Measurements from ENCODE around the gene SLC35D2.
"Not testable (repeated sequence)": the region's sequence is repeated elsewhere in the genome, so short reads cannot be mapped to it uniquely, and the experiment has no call there.

SLC35D2 gene

DNA sequence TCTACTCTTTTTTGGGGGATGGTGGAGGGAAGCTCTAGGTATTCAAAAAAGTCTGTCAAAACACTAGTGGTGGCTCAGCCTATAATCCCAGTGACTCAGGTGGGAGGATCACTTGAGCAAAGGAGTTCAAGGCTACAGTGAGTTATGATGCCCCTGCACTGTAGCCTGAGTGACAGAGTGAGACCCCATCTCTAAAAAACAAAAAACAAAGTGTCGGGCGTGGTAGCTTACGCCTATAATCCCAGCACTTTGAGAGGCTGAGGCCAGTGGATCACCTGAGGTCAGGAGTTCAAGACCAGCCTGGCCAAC lies 15.8 kb upstream of the SLC35D2 start:
- no peak for DNase-seq

DNA sequence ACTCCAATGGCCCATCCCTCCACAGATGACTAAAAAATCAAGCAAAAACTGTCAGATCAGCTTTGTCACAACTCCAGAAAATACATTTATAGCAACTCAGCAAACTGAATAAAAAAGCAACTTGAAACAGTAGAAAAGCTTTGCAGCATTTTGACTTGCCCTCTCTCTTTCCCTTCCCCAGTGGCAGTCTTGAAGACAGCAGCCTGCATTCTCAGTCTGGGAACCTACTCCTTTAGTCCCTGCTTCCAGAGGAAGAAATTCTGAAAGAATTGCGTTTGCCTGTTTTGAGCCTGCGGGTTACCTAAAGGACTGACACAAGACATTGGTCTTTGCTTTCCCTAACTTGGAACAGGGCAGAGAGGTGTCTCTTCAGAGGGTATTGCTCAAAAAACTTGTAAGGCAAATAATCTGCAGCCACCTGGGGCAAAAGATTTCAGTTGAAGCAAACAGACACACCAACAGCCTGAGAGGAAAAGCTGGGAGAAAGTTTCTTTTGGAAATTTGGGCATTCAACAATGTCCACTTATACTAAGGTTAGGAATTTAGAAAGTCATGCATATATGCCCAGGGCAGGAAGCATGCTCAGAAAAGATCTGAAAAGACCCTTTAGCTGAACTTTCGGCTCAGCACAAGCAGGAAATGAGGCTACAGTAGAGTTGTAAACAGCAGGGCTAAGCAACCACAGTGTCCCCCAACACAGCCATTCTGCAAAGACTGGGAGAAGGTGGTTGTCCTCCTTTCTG lies 15.2 kb upstream of the SLC35D2 start:
- no peak for DNase-seq

DNA sequence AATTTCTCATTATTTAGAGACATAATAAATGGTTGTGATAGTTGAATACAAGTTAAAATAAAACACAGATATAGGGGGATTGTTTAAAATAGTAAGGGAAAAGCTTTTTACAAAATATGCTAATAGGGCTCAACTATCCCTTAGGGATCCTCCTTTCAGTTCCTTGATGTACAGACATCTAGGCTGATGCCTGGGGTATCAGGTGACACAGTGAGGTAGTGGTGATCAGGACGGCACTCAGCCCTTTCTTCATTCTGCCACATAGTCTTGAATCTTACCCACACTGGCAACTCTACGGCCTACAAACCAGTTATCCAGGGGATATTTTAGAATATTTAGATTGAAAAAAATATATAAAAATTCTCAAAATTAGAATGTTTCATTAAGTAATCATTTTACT lies 12.5 kb upstream of the SLC35D2 start:
- DNase-seq = no peak

DNA sequence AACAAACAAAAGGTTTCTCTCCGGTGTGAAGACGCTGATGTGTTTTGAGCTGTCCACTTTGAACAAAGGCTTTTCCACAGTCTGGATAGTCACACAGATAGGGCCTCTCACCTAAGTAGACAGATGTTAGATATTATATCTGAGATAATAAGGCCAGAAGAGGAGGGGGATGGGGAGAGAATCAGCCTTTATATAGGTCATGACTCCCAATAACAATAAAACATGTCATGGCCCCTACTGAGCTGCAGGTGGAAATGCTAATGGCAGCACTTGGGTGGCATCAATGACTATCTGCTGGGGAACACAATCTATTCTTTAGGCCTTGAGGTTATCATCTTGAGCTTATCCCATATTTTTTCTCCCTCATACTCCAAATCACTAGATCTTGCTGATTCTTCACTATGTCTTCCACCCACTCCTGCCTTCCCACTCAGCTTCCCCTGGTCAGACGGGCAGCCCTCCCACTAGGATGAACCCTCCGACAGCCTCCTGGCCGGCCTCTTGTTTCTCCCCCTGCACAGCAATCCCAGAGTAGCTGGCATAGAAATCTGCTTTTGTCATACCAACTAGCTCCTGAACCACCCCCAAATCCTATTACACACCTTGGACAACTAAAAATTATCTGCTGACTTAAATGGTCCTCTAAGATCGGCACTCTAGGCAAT lies 11.5 kb upstream of the SLC35D2 start:
- DNase-seq = no peak

DNA sequence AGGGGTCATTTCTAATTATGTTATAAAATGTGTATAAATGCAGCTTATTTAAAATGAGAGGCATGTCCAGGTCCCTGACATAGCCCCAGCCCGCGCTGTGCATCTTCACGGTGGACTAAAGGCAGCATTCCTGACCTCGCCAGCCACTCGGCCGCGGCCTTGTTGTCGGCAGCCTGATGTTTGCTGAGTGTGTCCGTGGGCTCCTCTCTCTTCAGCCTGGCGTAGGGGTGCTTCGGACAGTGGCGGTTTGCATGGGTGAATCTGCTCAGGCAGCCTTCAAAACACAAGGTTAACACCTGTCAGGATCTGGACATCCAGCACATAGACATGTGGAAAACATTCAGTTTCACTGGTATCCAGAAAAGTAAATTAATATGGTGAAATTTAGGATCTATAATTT lies 8.8 kb upstream of the SLC35D2 start:
- no peak for DNase-seq

DNA sequence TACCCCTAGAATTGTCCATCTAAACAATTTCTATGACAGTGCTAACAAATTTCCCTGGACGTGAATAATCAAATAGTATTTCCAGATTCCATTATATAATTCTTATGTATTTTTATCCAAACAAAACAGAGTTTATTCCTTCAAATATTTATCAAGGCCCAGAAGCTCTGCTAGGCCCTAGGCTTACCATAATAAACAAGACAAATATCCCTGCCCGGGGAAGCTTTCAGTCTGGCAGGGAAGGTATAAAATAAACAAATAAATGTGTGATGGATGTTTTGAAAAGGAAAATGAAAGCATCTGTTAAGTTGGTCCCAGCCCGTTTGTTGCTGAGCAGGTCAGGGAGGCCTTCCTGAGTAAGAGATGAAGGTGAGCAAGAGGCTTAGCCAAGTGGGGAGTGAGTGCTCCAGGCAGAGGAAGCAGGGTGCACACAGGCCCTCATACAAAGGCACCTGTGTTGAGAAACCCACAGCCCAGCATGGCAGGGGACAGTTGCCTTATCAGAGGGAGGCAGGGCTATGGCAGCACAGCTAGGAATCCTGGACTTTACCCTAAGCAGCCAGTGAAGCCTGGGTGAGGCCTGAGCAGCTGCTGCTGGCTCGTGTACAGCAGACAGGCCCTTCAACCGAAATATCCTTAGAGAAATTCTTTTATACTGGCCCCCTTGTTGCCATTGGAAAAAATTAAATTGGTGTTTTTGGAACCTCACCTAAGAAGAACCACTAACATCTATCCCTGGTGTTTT lies 7.7 kb upstream of the SLC35D2 start:
- no peak for DNase-seq

DNA sequence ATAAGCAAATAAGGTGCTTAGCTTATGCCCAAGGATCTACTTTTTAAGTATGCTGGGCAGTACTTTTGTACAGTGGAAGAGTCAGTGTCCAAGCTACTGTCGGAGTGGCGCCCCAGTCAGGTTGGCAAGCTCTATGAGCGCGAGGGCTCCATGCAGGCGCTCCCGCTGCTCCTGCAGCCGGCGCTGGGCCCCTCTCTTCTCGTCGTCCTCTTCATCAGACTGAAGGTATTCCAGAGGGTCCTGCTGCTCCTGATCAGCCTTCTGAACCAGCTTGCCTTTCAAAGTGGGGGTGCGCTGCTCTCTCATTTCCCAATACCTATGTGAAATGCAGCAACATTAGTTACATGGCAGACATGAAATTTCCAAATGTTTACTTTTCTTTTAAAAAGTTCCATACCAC lies 4.6 kb upstream of the SLC35D2 start:
- no peak for DNase-seq

DNA sequence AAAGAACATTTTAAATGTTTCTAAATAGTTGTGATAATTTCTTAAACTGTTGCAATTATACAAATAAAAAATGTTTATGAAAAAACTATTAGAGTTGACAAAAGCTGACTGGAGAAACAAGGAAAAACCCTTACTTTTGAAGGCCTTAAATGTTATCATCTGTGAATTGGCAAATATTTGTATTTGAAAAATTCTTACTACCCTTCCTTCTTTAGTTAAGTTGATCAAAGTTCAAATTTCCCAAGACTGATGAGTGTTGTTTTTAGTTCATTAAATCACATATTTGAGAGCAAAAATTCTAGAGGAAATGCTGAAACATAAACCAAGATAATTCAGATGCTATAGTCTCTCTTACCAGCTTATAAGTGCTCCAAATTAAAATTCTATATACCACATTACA lies 2.6 kb upstream of the SLC35D2 start:
- DNase-seq = no peak

DNA sequence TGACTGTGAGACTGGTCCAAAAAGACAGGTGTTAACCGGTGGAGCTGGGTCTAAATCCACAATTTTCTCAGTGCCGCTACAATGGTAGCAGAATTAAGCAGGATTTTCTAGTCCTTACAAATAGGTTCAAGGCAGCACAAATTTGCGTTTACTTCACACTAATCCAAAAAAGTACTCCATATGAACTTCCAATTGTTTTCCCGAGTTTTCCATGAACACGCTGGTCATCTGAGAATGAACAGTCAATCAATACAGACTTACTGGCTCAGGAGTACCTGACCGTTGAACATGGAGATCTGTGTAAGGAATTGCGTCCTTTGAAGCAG lies 709 bp downstream of the SLC35D2 start:
- no peak for DNase-seq

DNA sequence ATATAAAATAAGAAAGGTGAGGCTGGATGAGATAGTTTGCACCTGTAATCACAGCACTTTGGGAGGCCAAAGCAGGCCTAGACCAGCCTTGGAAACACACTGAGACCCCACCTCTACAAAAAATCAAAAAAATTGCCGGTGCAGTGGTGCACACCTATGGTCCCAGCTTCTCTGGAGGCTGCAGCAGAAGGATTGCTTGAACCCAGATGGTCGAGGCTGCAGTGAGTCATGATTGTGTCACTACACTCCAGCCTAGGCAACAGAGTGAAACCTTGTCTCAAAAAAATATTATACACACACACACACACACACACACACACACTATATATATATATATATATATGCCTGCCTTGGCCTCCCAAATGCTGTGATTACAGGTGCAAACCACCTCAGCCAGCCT lies 1.3 kb downstream of the SLC35D2 start:
- DNase-seq = no peak

DNA sequence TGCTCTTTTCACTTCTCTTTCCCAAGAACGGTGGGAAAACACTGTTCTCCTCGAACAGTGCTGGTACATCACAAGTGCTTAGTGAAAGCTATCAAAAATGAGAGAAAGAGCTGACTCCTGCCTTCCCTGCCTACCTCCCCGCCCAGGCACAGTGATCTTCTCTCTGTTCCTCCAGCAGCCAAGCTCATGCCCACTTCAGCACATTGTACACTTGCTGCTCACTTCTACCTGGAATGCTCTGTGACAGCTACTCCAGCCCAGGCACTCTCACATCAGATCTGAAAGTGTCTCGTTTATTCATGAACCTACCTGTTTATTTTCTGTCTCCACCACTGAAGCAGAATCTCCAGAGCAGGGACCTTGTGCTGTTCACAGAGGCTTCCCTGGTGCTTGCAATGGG lies 1.8 kb downstream of the SLC35D2 start:
- no peak for DNase-seq

DNA sequence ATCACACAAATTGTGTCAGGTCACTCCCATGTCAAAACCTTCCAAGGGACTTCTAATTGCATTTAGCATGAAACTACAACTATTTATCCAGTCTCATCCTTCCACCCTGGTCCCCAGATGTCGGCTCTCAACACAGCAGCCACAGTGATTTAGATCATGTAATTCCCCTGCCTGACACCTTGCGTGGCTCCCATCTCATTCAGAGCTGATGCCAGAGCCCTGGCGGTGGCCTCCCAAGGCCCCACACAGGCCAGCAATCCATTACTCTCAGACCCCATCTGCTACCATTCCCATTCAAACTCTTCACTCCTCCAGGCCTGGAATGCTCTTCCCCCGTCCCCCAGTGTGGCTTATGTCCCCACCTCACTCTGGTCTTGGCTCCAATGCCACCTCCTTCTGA lies 2.4 kb downstream of the SLC35D2 start:
- no peak for DNase-seq

DNA sequence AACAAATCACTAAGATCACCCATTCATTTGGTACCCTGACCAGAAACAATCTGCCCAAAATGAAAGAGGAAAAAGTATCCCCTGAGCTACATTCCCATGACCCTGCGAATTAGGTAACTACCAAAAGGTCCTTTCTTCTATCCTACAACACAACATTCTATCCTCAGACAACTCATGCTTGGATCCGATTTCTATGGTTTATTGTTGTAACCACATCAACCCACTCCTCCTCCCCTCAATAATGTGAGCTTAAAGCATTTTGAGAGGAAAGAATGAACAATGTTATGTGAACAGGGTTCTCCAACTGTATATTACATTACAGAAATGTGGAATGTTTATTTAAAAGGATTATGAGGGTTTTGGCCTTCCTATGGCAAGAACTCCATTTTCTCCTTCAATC lies 4.0 kb downstream of the SLC35D2 start:
- no peak for DNase-seq

DNA sequence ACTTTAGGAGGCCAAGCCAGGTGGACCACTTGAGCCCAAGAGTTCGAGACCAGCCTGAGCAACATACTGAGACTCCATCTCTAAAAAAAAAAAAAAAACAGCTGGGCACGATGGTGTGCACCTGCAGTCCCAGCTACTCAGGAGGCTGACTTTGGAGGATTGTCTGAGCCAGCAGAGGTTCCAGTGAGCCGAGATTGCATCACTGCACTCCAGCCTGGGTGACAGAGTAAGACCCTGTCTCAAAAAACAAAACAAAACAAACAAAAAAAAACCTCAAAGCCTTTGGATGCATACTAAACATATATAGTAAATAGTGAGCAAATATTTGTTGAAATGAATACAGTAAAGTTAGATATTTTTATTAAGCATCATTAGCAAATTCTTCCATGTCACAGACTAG lies 5.3 kb downstream of the SLC35D2 start:
- no peak for DNase-seq

DNA sequence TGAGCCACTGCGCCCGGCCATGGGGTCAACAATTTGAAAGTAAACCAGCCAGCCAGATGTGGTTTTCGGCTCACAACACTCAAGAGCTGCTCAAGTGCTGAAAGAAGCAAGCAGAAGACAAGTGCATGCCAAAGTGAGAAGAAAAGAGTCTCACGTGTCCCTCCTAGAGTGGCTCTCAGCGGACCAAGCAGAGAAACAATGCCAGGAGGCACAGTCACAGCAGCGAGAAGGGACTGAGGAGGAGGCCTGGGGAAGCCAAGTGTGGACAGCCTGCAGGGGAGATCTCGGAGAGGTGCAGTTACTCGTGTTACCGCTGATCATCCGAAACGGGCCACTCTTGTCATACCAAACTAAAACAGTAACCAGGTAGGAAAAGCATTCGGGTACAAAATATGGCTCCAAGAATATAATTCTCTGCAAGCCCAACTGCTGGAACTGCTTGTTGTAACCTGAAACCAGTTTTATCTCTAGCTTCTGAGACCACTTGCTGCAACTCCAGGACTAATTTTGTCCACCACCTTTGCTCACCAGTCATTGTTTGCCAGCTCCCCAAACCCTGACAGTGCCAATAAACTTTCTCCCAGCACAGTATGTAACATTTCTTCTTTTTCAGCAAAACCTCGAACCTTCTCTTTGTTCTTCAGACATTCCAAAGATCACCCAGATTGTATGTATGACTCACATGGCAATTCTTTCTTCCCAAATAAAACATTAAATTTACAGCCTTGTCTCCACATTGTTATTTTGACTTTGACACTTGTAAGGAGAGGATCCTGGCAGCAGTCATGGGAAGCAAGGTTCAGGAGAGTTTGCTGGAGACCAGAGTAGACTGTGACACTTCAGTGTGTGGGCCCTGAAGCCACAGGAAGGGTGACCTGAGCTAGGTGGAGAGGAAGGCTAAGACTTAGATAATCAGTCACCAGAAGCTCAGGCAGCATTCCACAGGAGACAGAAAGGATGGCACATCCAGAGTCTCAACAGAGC lies 6.3 kb downstream of the SLC35D2 start:
- peak; percentile 82 for DNase-seq

DNA sequence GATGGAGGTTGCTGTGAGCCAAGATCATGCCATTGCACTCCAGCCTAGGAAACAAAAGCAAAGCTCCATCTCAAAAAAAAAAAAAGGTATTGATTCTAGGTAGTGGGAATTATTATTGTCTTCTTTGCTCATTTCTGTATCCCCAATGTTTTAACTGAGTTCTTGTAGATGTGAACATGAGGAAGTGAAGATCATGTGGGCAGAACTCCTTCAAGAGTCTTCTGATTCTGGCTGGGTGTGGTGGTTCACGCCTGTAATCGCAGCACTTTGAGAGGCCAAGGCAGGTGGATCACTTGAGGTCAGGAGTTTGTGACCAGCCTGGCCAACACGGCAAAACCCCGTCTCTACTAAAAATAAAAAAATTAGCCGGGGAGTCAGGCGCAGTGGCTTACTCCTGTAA lies 8.0 kb downstream of the SLC35D2 start:
- not testable (repeated sequence) for DNase-seq

DNA sequence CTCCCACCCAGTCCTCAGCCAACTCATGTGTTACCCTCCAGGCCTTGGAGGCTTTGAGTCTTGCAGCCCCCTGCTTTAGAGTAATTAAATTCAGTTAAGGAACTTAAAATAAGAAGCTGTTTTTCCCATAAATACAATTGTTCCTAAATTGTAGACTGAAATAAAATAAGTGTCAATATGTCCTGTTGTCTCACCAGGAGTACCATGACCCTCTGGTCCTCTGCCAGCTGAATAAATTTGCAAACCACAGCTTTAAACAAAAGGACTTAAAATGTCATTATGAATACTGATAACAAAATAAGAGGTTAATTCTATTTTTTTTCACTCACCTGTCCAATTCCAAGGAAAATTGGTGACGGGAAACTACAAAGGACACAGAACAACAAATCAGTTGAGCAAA lies 15.6 kb downstream of the SLC35D2 start:
- DNase-seq = no peak

DNA sequence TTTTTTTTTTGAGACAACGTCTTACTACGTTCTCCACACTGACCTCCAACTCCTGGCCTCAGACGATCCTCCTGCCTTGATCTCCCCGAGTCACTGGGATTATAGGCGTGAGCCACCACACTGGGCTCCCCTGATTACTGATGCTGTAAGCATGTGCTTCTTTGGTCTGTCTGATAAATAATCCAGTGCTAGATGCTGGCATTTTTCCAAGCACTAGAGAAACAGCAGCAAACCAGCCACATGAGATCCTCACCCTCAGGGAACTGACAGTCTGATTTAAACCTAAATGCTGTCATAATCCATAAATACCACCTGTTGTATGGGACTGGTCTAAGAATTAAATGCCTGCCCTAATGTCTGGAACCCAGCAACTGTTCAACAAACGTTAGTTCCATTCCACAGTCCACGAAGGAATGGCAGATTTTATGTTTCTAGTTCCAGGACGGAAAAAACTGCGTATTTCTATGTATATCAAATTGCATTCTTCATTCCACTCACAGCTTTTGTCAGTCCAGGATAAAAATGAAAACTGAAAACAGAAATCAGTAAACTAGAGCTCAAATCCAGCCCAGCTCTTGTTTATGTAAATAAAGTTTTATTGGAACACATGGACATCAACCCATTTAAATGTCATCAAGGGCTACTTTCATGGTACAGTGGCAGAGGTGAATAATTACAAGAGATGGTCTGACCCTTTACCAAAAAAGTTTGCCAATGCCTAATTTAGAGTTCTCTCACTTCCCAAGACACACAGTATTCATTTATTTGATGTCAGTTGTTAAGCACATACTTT lies 20.1 kb downstream of the SLC35D2 start:
- DNase-seq = no peak

DNA sequence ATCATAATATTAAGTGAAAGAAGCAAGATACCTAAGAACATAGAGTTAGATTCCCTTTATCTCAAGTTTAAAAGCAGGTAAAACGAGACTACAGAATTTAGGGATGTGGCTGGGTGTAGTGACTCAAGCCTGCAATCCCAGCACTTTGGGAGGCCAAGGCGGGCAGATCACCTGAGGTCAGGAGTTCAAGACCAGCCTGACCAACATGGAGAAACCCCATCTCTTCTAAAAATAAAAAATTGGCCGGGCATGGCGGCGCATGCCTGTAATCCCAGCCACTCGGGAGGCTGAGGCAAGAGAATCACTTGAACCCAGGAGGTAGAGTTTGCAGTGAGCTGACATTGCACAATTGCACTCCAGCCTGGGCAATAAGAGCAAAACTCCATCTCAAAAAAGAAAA lies 21.4 kb downstream of the SLC35D2 start:
- not testable (repeated sequence) for DNase-seq

DNA sequence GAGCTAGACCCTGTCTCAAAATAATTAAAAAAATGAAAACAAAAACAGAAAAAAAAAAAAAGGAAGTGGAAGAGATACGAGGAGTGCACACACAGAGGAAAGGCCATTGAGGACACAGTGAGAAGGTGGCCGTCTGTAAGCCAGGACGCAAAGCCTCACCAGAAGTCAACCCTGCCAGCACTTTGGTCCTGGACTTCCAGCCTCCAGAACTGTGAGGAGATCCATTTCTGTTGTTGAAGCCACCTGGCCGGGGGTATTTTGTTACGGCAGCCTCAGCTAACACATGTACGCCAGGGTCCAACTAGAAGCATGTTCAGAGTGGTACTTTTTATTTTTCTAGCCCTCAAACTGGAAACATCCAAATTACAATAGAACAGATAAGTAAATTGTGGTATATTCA lies 21.8 kb downstream of the SLC35D2 start:
- DNase-seq = no peak

DNA sequence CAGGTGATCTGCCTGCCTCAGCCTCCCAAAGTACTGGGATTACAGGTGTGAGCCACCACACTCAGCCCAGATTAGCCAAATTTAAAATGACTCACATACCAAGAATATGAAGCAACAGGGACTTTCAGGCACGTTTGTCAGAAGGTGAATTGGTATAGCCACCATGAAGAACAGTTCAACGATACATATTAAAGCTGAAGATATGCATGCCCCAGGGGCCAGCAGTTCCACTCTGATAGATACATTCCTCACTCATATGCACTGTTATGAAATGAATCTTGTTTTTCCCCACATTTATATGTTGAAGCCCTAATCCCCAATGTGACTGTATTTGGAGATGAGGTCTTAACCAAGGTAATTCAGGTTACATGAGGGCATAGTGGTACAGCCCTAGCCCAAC lies 22.5 kb downstream of the SLC35D2 start:
- no peak for DNase-seq

DNA sequence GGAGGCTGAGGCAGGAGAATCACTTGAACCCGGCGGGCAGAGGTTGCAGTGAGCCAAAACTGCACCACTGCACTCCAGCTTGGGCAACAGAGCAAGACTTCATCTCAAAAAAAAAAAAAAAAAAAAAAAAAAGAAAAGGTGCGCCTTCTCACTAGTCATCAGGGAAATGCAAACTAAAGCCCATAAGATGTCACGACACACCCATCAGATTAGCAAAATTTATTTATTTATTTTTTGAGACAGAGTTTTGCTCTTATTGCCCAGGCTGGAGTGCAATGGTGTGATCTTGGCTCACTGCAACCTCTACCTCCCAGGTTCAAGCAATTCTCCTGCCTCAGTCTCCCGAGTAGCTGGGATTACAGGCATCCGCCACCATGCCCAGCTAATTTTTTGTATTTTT lies 23.0 kb downstream of the SLC35D2 start:
- DNase-seq = not testable (repeated sequence)

All from DMS79 (cell line).